ENCODE data around the gene CPA3. TPM values are rescaled to one million over a fixed set of nuclear protein-coding genes. Genes with fewer than 3 reads are reported as not detected.

CPA3 gene
- total RNA-seq, 1 experiment from 2014 or later, result not detected

- Histone ChIP-seq H3K9ac (ENCODE audit: low read length) (no peak overlapping the region), H3K9me3 (ENCODE audit: control insufficient read depth in 1 of 2, insufficient read depth in 1 of 2, low read depth in 1 of 2, low read length in 2 of 2) (no peaks in the 10 kb centered on the region), H4K20me1 (ENCODE audit: insufficient read depth) (no peaks in the 10 kb centered on the region), H3K9me2 (ENCODE audit: insufficient read depth) (no peaks in the 10 kb centered on the region), H2AFZ (ENCODE audit: low read depth, low read length, poor library complexity, severe bottlenecking) (no peak overlapping the region), H3K36me3 (ENCODE audit: control insufficient read depth in 1 of 2, insufficient read depth in 2 of 2, low read length in 2 of 2) (no peaks in the 10 kb centered on the region), H3K4me3 (replicated peaks in 1 of 2; ENCODE audit: low read depth in 1 of 2, low read length in 2 of 2) (no peak overlapping the region), H3K27ac (ENCODE audit: low read depth, low read length) (no peak overlapping the region), H3K79me2 (ENCODE audit: insufficient read depth, low read length) (no peaks in the 10 kb centered on the region), H3K4me1 (ENCODE audit: control insufficient read depth in 1 of 2, insufficient read depth in 2 of 2, low read length in 2 of 2) (peaks cover 0 to 5% of the 10 kb centered on the region in 2 experiments; a peak in 1 of 4 replicates), H3K27me3 (ENCODE audit: insufficient read depth, low read length) (no peaks in the 10 kb centered on the region), H3K4me2 (ENCODE audit: low read length) (no peak overlapping the region)
- DNase-seq (ENCODE audit: low read depth, low spot score) (no peak), ATAC-seq (no peak)
- ChIA-PET CTCF (no interaction called here), POLR2A (no interaction called here), RAD21 (ENCODE audit: low non-redundant PET in 1 of 2, low total read pairs in 2 of 2, uncharacterized antibody in 2 of 2, unreplicated experiment in 2 of 2) (no interaction called here)
- no TSS peak for BruUV-seq (replicated peaks)
- TF ChIP-seq SP1 (IDR thresholded peaks at IDR 0.05; ENCODE audit: low read depth) (no peak), MAX (IDR thresholded peaks at IDR 0.05) (no peak), CEBPB (IDR thresholded peaks at IDR 0.05; ENCODE audit: low read depth) (no peak)
- intact Hi-C loops (cut with micrococcal nuclease), result no loop called here
Measured at GRCh38 chr3:148922467-148922866, 57.4 kb downstream of the CPA3 start.

- DNase-seq (ENCODE audit: low read depth, low spot score), result no peak
- intact Hi-C loops (cut with micrococcal nuclease), result no loop called here
- H3K4me2 ChIP-seq (ENCODE audit: low read length), result no peak overlapping the region
- CTCF ChIA-PET, result no interaction called here
- H3K4me3 ChIP-seq (replicated peaks in 1 of 2; ENCODE audit: low read depth in 1 of 2, low read length in 2 of 2), result no peak overlapping the region
- ATAC-seq, result no peak
- no peak overlapping the region for H3K27ac ChIP-seq (ENCODE audit: low read depth, low read length)
- no TSS peak for BruUV-seq (replicated peaks)
- no peaks in the 10 kb centered on the region for H3K79me2 ChIP-seq (ENCODE audit: insufficient read depth, low read length)
- peaks cover 0 to 5% of the 10 kb centered on the region in 2 experiments; a peak in 1 of 4 replicates for H3K4me1 ChIP-seq (ENCODE audit: control insufficient read depth in 1 of 2, insufficient read depth in 2 of 2, low read length in 2 of 2)
- H4K20me1 ChIP-seq (ENCODE audit: insufficient read depth), result no peaks in the 10 kb centered on the region
- no peaks in the 10 kb centered on the region for H3K36me3 ChIP-seq (ENCODE audit: control insufficient read depth in 1 of 2, insufficient read depth in 2 of 2, low read length in 2 of 2)
- POLR2A ChIA-PET, result no interaction called here
- H2AFZ ChIP-seq (ENCODE audit: low read depth, low read length, poor library complexity, severe bottlenecking), result no peak overlapping the region
- RAD21 ChIA-PET (ENCODE audit: low non-redundant PET in 1 of 2, low total read pairs in 2 of 2, uncharacterized antibody in 2 of 2, unreplicated experiment in 2 of 2), result no interaction called here
- no peaks in the 10 kb centered on the region for H3K9me3 ChIP-seq (ENCODE audit: control insufficient read depth in 1 of 2, insufficient read depth in 1 of 2, low read depth in 1 of 2, low read length in 2 of 2)
- no peak overlapping the region for H3K9ac ChIP-seq (ENCODE audit: low read length)
- no peaks in the 10 kb centered on the region for H3K9me2 ChIP-seq (ENCODE audit: insufficient read depth)
- no peaks in the 10 kb centered on the region for H3K27me3 ChIP-seq (ENCODE audit: insufficient read depth, low read length)
- no peak for TF ChIP-seq ZBTB33 (IDR thresholded peaks at IDR 0.05; ENCODE audit: extremely low read depth, insufficient replicate concordance, low read length)
- no peak for TF ChIP-seq REST (IDR thresholded peaks at IDR 0.05; ENCODE audit: low read depth)
- no peak for TF ChIP-seq EZH2 (IDR thresholded peaks at IDR 0.05)
- no peak for TF ChIP-seq RAD21 (IDR thresholded peaks at IDR 0.05; ENCODE audit: low read depth)
- no peak for TF ChIP-seq EZH2phosphoT487 (IDR thresholded peaks at IDR 0.05; ENCODE audit: borderline replicate concordance)
- no peak for TF ChIP-seq TCF7L2 (IDR thresholded peaks at IDR 0.05; ENCODE audit: borderline replicate concordance, extremely low read depth, insufficient read depth, insufficient read length)
- TF ChIP-seq ATF3 (IDR thresholded peaks at IDR 0.05), result no peak
- TF ChIP-seq CTCF (IDR thresholded peaks at IDR 0.05 in 2 of 3, conservative IDR thresholded peaks at IDR 0.05 in 1 of 3; ENCODE audit: borderline replicate concordance in 1 of 3, insufficient read depth in 1 of 3, low read depth in 2 of 3, low read length in 2 of 3), result no peak
- no peak for TF ChIP-seq MAX (IDR thresholded peaks at IDR 0.05)
Measured at GRCh38 chr3:148923592-148923991, 58.5 kb downstream of the CPA3 start.
